AG04450 (cell line): ENCODE data around the gene STX5. TPM values are rescaled to one million over a fixed set of nuclear protein-coding genes. Genes with fewer than 3 reads are reported as not detected.

Source experiments
- CTCF ChIA-PET: fragments of 300-600, 350-600 bp; formaldehyde crosslinking; extraction: SDS; loops from one replicate; lab custom pipeline; 2022; ENCODE audit warnings: antibody characterized with exemption, inconsistent platforms; lab: Charles Lee
- POLR2A ChIA-PET: fragments of 350-600 bp; formaldehyde crosslinking; extraction: SDS; loops from one replicate; lab custom pipeline; 2021; ENCODE audit warnings: antibody characterized with exemption, inconsistent platforms; lab: Yijun Ruan, JAX
- DNase-seq: peaks from one replicate; pipeline ENCODE4 v3.0.0-alpha.2; 2011; ENCODE audit warnings: low read depth, low spot score
- H3K27ac ChIP-seq: one replicate; pipeline ENCODE4 v1.5.1; 2012; ENCODE audit warnings: low read depth, low read length, control low read depth
- H3K27me3 ChIP-seq: one replicate; pipeline ENCODE4 v1.6.0; 2012; ENCODE audit warnings: low read length; ENCODE audit not compliant: control insufficient read depth, insufficient read depth
- H3K4me3 ChIP-seq: 2 replicates; pipeline ENCODE4 v1.5.1; 2011; ENCODE audit warnings: mild to moderate bottlenecking, low read depth, low read length, control low read depth
- H3K9me3 ChIP-seq: 2 replicates; pipeline ENCODE4 v1.5.1; 2012; ENCODE audit warnings: low read length; ENCODE audit not compliant: control insufficient read depth, insufficient read depth
- polyA plus RNA-seq: library from polyadenylated mRNA; depleted of rRNA; stranded (reverse); fragments of >200 nt; gene quantifications from 2 replicates; pipeline ENCODE4 v1.2.3, GENCODE V29; 2011
- TF ChIP-seq, protein P1 (sequence below): IDR thresholded peaks from 2 replicates; pipeline ENCODE4 v1.5.1; 2011; ENCODE audit warnings: low read depth, low read length, control low read depth, inconsistent platforms

The STX5 gene
- polyA plus RNA-seq, 1 experiment = 51.7 TPM

DNA sequence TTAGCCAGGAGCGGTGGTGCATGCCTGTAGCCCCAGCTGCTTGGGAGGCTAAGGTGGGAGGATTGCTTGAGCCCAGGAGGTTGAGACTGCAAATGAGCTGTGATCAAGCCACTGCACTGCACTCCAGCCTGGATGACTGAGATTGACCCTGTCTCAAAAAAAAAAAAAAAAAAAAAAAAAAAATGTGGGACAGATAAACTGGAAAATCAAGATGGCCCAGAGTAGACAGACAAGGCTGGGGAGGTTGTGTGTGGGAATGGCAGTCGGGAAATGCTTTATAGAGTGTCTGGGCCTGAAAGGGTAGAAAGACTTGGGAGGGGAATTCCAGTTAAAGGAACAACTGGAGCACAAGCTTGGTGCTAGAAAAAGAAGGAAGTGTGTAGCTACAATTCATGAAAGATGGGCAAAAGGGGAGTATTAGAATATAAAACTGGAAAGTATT is 25.7 kb upstream of the STX5 start:
- DNase-seq = no peak
- TF ChIP-seq, protein P1, sequence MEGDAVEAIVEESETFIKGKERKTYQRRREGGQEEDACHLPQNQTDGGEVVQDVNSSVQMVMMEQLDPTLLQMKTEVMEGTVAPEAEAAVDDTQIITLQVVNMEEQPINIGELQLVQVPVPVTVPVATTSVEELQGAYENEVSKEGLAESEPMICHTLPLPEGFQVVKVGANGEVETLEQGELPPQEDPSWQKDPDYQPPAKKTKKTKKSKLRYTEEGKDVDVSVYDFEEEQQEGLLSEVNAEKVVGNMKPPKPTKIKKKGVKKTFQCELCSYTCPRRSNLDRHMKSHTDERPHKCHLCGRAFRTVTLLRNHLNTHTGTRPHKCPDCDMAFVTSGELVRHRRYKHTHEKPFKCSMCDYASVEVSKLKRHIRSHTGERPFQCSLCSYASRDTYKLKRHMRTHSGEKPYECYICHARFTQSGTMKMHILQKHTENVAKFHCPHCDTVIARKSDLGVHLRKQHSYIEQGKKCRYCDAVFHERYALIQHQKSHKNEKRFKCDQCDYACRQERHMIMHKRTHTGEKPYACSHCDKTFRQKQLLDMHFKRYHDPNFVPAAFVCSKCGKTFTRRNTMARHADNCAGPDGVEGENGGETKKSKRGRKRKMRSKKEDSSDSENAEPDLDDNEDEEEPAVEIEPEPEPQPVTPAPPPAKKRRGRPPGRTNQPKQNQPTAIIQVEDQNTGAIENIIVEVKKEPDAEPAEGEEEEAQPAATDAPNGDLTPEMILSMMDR = no peak
- Histone ChIP-seq H3K27ac (no peak overlapping the region), H3K4me3 (no peak overlapping the region), H3K27me3 (no peaks in the 10 kb centered on the region), H3K9me3 (no peaks in the 10 kb centered on the region)
- ChIA-PET POLR2A (interaction anchor here (0.6 to 9.3 kb wide), 3 partner anchors 17 to 24 kb away, joined by 3 to 172 read pairs (median 4); partner anchors contain the start of gene WDR74), CTCF (interaction anchor here (1.0 to 5.0 kb wide), 5 partner anchors 8 to 71 kb away, joined by 3 to 40 read pairs (median 6); partner anchors contain the start of genes SLC3A2 and TMEM179B)

DNA sequence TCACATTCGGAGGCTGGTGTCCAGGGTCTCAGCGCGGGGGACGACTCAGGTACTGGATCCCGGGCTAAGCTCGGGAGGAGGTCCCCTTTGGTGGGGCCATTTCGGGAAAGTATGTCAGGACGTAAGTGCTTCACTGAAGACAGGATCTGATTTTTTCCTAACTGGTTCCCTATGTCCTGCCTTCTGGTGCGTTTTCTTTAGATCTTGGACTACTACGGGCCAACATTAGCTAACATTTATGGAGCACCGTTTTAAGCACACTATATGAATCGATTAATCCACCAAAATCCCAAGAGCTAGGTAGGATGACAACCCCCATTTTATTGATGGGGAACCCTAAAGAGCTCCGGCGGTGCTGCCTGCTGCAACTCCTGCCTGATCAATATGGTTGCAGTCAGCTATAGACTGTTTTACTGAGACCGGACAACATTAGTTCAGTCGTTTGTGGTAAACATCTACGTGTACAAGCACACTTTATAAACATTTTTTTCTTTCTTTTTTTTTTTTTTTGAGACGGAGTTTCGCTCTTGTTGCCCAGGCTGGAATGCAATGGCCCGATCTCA is 24.6 kb upstream of the STX5 start:
- POLR2A ChIA-PET = interaction anchor here (0.6 to 9.3 kb wide), 16 partner anchors 8 to 255 kb away, joined by 3 to 172 read pairs (median 9); partner anchors contain the start of genes HNRNPUL2, MTA2, SLC3A2 and STX5
- CTCF ChIA-PET = interaction anchor here (1.2 to 5.0 kb wide), 3 partner anchors 9 to 70 kb away, joined by 4 to 40 read pairs (median 7); partner anchors contain the start of genes SLC3A2 and TMEM179B
- DNase-seq = no peak
- H3K27me3 ChIP-seq = no peaks in the 10 kb centered on the region
- TF ChIP-seq, protein P1 = no peak
- peak overlapping the region; percentile 92 for H3K4me3 ChIP-seq
- H3K27ac ChIP-seq = peak overlapping the region; percentile 91
- no peaks in the 10 kb centered on the region for H3K9me3 ChIP-seq

DNA sequence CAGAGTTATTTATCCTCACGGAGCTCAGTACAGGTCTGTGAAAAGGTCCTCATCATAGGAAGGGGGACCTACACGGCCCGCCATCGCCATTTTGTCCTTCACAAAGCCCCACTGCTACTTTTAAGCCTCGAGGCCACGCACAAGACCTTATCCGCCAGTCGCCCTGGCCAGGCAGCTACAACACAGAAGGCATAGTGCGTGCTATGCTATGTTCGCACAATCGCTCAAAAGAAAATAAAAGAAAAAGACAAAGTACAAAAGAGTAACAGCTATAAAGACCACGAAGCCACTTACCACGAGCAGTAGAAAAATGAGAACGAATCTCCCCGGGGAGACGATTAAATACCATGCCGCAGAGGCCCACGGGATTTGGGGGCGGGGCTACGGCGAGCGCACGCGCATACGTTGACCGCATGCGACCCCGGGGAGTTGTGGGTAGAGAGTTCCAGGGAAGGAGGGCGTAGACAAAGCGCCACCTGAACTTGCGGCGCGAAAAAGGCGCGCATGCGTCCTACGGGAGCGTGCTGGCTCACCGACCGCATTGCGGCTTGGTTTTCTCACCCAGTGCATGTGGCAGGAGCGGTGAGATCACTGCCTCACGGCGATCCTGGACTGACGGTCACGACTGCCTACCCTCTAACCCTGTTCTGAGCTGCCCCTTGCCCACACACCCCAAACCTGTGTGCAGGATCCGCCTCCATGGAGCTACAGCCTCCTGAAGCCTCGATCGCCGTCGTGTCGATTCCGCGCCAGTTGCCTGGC is 23.9 kb upstream of the STX5 start:
- Histone ChIP-seq H3K9me3 (no peaks in the 10 kb centered on the region), H3K27me3 (no peaks in the 10 kb centered on the region), H3K4me3 (peak overlapping the region; percentile 96), H3K27ac (peak overlapping the region; percentile 91)
- ChIA-PET POLR2A (interaction anchor here (0.5 to 9.3 kb wide), 21 partner anchors 9 to 254 kb away, joined by 3 to 172 read pairs (median 5); partner anchors contain the start of genes HNRNPUL2, MTA2, SLC3A2 and STX5), CTCF (interaction anchor here (1.2 to 5.0 kb wide), 3 partner anchors 9 to 69 kb away, joined by 4 to 40 read pairs (median 7); partner anchors contain the start of genes SLC3A2 and TMEM179B)
- TF ChIP-seq, protein P1 = no peak
- peak; percentile 98 for DNase-seq

DNA sequence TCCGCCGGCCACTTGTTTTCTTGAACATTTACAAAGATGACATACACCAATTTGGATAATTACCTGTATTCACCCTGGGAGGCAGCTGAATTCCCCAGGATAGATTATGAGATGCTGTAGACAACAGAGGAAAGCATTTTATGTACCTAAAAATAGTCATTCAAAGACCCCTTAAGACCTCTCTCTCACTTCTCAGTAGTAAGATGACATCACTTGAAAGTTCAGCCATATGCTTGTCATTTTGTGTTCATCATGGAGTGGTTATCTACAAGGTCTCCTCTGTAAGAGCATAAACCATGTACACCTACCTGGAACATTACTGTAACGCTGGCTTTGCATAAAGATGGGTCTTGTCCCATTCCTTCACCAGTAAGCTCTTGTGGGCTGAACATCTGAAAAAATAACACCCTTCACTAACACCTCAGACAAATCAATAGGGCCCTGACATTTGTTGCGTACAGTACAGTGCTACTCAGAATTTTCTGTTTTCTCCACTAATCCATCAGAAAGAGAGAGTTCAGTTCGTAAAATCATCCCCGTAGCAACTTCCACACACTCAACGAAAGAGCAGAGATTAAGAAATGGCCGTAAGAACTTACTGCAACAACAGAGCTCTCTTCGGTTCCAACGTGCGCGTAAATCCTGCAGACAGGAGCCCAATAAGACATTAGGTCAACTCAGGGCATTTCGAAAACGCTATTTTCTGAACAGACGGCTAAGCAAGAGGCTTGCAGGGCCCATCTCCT is 23.1 kb upstream of the STX5 start:
- H3K27ac ChIP-seq = no peak overlapping the region
- H3K4me3 ChIP-seq = peak overlapping the region; percentile 96
- TF ChIP-seq, protein P1 = no peak
- POLR2A ChIA-PET = interaction anchor here (0.5 to 9.3 kb wide), 20 partner anchors 10 to 254 kb away, joined by 3 to 172 read pairs (median 5); partner anchors contain the start of genes HNRNPUL2, MTA2, SLC3A2 and STX5
- H3K9me3 ChIP-seq = no peaks in the 10 kb centered on the region
- no peaks in the 10 kb centered on the region for H3K27me3 ChIP-seq
- CTCF ChIA-PET = interaction anchor here (0.6 to 5.0 kb wide), 2 partner anchors 68 to 155 kb away, joined by 3 to 40 read pairs; partner anchors contain the start of gene TMEM179B
- DNase-seq = no peak
